Measurements from ENCODE around the gene GALR1.
A peak's percentile ranks its signal among the peaks of the same experiment; 100 is the strongest.
"Not testable (repeated sequence)": the region's sequence is repeated elsewhere in the genome, so short reads cannot be mapped to it uniquely, and the experiment has no call there.

Gene GALR1, protein sequence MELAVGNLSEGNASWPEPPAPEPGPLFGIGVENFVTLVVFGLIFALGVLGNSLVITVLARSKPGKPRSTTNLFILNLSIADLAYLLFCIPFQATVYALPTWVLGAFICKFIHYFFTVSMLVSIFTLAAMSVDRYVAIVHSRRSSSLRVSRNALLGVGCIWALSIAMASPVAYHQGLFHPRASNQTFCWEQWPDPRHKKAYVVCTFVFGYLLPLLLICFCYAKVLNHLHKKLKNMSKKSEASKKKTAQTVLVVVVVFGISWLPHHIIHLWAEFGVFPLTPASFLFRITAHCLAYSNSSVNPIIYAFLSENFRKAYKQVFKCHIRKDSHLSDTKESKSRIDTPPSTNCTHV

DNA sequence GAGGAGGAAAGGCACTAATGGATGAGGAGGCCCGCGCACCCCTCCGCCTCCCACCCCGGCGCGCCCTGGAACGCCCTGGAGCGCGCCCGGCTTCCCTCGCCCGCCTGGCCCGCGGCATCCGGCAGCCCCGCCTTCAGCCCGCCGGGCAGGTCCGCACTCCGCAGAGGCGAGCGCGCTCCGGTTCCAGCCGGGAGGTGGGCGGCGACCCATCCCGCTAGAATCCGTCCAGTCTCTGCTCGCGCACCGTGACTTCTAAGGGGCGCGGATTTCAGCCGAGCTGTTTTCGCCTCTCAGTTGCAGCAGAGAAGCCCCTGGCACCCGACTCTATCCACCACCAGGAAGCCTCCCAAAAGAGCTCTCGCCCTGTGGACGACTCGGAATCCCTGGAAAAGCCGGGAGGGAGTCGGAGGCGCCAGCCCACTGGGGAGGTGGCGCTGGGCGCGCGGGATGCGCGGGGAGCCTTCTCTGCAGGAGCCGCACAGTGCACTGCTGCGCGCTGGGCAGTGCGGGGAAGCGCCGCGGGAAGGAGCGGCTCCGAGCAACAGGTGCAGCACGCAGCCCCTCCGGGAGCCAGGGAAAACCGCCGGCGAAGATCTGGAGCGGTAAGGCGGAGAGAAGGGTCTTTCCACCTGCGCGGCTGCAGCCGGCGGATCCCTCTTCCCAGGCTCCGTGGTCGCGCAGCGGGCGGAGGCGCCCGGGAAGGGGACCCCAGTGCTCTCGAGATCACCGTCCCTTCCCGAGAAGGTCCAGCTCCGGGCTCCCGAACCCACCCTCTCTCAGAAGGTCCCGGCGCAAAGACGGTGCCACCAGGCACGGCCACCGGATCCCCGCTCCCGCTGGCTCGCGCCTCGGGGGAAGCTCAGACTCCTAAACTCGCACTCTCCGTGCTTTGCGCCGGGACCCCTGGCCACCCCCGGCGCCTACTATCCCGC, at the start of gene GALR1:
Gene GALR1 (plus strand): TSS at position 280 of the 932 bp plus-strand sequence. CDS start 701 bp downstream, outside the sequence.
- no peak for DNase-seq (ENCODE audit: low spot score)

DNA sequence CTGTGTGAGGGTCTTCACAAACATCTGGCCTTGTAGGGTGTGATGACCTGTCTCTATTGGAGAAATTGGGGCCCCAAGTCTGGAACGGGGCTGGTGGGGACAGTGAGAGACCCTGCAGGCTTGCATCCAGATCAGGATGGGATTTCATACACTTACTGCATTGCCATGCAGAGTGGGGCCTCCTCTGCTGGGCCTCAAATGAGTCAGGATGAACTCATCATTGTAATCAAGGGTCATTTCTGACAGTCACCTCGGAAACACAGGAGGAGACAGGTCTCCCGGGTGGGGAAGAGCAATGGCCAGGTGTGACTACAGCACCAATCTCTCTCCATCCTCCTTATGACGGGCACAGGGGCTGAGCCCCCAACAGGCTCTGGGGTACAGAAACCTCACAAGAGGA, 48.1 kb upstream of the GALR1 start:
- peak; percentile 9 for DNase-seq (ENCODE audit: low spot score)

DNA sequence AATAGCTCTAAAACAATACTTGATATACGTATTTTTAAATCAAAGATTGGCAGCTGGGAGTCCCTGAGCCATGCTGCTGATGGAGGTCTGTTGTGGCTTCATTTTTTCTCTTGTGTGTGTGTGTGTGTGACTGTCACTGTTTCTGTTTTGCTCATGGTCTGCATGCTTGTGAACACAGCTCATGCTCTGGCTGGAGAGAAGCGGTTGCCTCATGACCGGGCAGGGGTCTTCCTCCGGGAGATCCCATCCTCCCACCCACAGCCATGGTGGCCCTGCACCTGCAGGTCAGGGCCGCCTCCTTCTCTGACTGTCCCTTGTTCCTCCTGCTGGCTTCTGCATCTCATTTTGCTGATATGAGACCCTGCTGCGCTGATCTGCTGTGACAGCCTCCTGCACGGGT, 47.3 kb upstream of the GALR1 start:
- no peak for DNase-seq (ENCODE audit: low spot score)

DNA sequence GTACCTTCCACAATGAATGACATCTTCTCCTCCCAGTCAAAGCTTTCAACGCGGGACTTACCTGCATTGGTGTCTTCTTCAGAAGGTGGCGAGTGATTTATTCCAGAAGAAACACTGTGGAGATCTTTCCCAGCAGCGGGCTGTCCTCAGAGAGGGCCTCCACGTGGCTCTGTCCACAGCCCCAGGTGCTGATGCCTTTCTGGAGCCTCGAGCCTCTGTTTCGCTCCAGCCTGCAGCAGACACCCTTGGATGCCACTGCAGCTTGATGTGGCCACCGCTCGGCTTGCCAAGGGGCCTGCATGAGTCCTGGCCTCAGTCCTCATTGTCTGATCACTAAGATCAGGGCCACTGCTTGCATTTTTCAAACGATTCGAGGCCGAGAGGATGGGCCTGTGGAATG, 46.6 kb upstream of the GALR1 start:
- DNase-seq (ENCODE audit: low spot score), result no peak

DNA sequence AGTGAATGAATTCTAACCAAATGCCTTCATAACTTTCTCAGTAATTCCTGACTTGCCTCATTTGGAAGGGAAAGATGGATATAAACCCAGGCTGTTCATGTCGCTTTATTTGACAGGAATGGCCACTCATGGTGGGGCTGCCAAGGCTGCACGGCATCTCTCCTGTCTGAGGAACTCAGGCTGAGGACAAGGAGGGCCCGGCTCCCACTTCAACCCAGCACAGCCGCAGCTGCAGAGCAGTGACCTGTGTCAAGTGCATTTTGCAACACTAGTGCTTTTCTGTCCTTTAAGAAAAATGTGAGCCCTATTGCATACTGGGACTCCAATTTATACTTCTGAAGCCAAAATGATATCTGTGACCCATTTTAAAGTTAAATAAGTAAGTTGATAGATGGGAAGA, 45.8 kb upstream of the GALR1 start:
- no peak for DNase-seq (ENCODE audit: low spot score)

DNA sequence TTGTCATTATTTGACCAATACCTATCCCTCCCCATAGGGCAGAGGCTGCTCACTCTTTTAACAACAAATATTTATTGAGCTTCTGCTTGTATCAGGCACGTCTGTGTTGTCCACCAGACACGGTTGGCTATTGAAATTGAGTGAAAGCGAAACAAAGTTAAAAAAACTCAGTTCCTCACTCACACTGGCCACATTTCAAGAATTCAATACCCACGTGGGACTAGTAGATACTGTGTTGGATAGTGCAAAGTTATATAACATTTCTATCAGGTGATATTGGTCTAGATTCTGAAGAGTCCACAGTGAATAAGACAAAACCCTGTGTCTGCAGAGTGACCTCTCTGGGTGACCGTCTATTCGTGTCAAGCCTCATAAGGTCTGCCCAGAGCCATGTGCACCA, 43.9 kb upstream of the GALR1 start:
- no peak for DNase-seq (ENCODE audit: low spot score)

DNA sequence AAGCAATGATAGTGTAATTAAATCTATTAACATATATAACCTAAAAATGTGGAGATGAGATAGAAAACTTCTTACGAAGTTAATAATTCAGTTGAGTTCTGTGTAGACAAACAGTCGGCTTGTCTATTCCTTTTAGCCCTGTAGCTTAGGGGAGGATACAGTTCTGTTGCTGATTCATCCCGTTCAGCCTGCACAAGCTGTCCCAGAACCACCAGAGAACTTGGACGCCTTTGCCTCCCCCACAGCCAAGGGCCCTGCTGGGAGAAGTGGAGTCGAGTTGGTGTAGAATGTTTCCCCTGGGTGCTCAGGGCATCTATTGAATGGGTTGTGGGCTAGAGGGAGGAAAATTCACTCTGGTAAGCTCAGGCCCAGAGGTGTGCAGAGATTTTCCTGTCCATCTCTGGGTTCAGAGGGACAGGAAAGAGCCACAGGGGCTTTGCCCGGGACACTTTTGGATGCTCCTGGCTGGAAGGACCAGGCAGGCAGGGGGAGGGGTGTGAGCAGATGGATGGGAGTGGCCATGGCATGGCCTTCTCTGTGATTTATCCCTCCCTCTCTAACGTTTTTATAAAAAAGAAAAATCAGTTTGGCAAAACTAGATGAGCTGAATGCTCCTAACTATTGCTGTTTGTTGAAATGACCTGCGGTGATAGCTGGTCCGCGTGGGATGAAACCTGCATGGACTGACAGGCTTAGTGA, 42.8 kb upstream of the GALR1 start:
- no peak for DNase-seq (ENCODE audit: low spot score)

DNA sequence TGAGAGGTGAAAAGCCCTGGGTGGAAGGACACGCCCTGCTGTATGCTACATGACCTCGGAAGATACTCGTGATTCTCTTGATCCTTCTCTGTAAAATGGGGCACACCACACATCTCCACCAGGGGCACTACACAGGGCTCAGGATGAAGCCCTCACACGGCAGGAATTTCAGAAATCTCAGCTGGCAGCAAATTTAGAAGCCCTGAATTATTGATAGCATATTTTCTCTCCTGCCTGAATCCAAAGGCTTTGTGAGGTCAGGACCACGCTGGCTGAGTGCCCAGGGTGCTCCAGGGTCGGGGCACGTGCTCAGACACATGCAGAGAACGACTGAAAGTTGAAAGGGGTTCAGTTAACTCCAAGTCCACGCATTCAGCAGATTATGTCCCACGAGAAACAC, 42.1 kb upstream of the GALR1 start:
- DNase-seq (ENCODE audit: low spot score), result peak; percentile 64

DNA sequence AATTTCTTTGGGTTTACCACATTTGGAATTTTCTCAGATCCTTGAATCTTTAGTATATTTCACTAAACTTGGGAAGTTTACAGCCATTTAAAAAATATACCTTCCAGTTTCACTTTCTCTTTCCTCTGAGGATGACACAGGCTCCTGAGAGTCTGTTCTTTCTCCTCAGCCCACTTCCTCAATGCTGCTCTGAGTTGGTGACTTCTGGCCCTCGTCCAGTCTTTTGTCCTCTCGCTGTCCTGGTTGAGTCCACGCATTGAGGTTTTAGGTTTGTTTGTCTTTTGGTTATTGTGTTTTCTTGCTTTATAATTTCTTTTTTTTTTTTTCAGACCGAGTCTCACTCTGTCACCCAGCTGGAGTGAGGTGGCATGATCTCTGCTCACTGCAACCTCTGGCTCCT, 40.7 kb upstream of the GALR1 start:
- no peak for DNase-seq (ENCODE audit: low spot score)

DNA sequence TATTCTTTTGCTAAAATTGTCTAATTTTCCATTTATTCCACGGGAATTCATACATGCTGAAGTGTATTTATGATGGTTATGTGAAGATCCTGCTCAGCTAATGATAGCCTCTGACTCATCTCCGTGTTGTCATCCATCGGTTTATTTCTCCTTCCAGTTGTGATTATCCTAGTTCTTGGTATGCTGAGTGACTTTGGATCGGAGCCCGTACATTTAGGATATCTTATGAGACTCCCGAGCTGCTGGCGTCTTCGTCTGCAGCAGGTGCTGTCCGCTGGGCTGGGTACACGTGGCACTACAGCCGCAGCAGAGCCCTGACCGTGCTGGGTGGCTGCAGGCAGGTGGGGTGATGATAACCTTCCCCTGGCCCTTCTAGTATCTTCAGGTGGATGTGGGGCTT, 40.1 kb upstream of the GALR1 start:
- no peak for DNase-seq (ENCODE audit: low spot score)

DNA sequence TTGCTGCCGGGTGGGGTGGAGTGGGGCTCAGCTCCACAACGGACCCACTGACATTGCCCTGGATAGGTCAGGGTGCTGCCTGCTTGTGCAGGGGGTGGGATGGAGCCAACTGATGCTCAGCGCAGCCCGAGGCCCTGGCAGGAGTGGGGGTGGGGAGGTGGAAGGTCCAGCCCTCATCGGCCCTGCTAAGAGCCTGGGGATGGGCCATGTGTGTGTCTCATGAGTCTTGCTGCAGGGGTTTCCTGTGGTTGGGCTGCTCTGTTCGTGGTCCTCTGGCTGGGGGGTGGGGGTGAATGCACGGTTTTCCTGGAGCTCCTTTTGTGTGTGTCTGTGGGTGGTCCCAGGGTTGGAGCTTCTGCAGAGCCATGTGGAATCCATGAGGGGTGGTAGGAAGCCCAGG, 39.4 kb upstream of the GALR1 start:
- DNase-seq (ENCODE audit: low spot score), result no peak

DNA sequence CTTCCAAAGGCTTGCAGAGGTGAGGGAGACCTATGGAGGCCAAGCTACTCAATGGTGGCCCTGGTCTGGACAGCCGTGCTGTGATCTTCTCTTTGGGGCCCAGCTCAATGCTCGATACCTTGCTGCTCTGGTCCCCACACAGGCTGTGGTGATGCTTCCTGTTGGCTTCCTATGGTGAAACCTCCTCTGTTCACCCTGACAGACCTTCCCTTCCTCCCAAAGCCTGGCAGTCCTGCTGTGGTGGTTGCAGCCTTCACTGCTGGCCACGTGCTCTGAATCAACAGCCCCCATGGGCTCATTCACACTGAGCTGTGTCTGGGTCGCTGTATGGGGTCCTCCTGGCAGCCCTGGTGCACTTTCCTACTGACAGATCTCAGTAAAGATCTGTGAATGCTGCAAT, 31.0 kb upstream of the GALR1 start:
- no peak for DNase-seq (ENCODE audit: low spot score)

DNA sequence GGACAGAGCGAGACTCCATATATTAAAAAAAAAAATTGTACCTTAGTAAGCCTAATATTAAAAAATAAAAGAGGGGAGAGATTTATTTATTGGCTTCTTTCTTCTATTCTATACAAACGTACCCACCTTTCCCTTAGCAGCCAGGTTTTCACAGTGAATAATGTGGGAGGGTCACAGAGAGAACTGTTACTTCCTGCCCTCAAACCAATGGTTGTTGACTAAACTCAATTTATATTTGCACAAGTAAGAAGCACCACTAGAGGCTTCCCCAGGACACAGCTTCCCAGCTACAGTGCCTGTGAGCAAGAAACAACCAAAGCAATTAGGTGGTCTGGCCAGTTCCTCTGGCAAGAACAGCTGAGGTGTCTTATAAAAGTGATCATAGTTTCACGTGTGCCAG, 28.9 kb upstream of the GALR1 start:
- no peak for DNase-seq (ENCODE audit: low spot score)

DNA sequence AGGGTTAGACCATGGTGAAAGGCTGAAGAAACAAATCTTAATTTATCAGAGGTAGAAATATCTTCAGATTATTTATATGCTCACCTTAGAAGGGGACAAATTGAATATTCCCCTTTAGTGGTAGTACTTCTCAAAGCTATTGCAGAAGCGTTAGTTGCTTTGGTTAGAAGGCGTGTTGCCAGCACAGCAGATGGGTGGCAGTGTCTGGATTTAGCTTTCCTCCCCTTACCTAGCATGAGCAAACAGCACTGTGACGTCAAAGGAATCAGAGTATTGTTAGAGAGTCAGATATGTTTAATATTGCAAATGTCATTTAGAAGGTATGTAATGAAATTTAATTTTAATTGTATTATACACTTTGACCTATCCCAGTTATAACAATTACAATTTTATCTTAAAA, 27.2 kb upstream of the GALR1 start:
- no peak for DNase-seq (ENCODE audit: low spot score)

DNA sequence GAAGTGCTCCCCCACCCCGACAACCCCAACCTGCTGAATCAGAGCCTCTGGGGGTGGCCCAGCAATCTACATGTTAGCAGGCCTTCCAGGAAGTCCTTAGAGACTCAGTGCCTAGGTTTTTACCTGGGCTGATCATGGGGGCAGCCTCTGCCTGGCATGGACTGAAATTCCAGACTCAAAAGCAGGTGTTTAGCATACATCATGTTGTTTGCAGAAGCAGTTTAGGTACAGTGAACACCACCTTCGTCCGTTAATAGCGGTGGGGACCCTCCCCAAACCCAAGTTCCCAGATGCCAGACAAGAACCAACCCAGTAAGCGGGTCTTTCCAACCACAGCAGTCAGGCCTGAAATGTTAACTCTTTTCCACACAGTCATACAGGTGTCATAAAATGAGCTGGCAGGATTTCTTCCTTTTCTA, 26.4 kb upstream of the GALR1 start:
- DNase-seq (ENCODE audit: low spot score), result no peak

DNA sequence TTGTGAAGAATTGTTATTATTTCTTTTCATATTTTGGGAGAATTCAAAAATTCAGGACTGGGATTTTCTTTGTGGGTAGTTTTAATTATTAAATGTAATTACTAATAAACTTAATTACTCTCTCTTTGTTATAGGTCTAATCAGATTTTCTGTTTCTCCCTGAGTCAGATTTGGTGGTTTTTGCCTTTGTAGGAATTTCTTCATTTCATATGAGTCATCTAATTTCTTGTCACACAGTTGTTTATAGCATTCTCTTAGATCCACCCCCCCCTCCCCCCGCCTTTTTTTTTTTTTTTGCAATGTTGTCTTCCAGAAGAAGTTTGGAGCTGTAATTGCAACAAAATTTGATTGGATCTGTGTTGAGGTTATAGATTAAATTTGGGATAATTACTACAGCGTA, 26.0 kb upstream of the GALR1 start:
- DNase-seq (ENCODE audit: low spot score), result peak; percentile 46

DNA sequence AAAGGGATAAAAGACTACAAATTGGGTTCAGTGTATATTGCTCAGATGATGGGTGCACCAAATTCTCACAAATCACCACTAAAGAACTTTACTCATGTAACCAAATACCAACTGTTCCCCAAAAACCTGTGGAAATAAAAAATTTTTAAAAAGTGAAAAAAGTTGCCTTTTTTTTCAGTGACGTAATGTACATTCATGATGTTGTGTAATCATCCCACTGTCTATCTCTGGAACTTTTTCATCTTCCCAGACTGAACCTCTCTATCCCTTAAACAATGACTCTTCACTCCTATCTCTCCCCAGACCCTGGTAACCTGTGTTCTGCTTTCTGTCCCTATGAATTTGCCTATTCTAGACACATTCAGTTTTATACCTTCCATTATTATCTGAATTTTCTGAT, 19.0 kb upstream of the GALR1 start:
- DNase-seq (ENCODE audit: low spot score), result no peak

DNA sequence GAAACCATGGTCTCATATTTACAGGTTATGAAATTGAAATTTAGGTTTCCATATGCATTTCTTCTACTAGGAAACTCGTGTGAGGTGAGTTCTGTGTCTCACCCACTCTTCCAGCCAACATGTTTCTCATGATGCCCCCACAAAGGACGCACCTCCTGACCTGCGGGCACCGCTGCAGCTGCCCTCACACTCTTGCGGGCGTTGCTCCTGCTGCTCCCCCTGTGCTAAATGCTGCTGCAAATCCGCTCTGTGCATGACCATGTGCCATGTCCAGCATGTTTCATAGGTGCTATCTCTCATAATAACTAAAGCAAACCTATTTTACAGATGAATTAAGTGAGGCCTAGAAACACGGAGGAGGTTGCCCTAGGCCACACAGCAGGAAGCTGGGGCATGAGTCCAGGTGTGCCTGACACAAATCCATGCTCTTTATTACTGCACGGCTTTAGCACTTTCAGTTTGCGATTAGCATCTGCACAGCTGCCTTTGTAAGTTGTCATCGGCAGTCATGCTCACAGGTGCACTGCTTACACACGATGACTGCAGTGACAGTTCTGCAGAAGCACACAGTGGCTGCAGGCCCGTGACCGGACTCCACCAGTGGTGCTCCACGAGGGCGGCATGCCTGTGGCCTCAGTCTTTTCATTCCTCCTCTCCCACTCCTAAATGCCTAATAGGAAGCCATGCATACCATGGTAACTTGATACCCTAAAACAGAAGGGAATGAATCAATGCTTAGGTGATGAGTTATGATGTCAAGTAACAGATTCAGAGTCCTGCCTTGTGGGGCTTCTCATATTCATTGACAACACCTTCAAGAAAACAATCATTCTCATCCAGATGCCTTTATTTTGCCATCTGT, 14.9 kb upstream of the GALR1 start:
- no peak for DNase-seq (ENCODE audit: low spot score)

DNA sequence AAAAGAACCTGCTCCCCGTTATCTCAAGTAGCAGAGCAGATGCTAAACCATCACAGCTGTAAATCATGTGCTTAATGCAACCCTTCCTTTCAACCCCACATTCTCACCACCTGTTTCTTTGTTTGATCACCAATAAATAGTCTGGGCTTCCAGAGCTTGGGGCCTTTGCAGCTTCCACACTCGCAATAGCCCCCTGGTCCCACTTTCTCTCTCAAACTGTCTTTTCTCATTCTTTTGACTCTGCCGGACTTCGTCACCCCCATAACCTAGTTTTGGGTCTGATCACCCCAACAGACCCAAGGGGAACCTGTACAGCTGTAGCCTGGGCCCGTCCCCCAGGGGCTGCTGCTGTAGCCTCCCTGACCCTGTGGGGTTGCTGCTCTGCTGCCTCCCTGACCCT, 10.4 kb upstream of the GALR1 start:
- not testable (repeated sequence) for DNase-seq (ENCODE audit: low spot score)

DNA sequence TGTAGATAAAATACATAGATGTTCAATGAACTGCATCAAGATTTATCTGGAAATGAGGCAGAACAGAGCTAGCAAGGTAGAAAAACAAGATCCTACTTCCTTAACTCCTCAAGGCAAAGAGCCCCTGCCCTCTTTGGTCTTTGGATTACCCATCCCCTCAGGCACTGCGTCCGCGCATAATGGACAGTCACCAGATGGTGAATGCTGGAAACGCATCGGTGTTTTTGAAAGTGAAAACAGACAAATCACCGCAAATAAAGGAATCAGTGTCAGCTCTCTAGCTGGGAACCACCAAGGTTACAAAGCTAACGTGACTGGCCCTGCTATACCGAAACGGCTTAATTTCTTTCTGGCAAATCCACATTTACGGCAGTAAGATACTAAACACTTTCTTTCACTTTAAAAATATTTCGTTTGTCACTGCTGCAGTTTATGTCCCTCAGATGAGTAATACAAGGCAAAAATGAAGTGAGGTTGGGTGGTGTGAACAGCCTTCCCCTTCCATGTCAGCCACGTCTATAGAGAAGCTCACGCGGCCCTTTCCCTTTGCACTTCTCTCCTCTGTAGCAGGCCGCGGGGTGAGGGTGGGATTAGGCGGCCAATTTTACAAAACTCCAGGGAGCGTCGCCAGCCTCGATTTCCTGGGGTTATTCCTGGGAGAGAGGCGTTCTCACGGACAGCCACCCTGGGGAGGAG, 627 bp upstream of the GALR1 start:
- DNase-seq (ENCODE audit: low spot score), result no peak

DNA sequence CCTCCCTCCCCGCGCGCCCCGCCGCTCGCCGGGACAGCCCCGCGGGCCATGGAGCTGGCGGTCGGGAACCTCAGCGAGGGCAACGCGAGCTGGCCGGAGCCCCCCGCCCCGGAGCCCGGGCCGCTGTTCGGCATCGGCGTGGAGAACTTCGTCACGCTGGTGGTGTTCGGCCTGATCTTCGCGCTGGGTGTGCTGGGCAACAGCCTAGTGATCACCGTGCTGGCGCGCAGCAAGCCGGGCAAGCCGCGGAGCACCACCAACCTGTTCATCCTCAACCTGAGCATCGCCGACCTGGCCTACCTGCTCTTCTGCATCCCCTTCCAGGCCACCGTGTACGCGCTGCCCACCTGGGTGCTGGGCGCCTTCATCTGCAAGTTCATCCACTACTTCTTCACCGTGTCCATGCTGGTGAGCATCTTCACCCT, 865 bp downstream of the GALR1 start:
- no peak for DNase-seq (ENCODE audit: low spot score)

All from RKO (cell line).